Left renal cortex interstitium (tissue), 4 donors: ENCODE results near the gene B3GALNT1. TPM values are rescaled to one million over a fixed set of nuclear protein-coding genes. Genes with fewer than 3 reads are reported as not detected.
A peak's percentile ranks its signal among the peaks of the same experiment; 100 is the strongest.

ENCODE experiments used
- DNase-seq, 4 donors: peaks; one replicate each; pipeline ENCODE4 v3.0.0-alpha.2; 2013; ENCODE audit warnings: low read depth in 4 of 4, low spot score in 2 of 4, missing footprints in 1 of 4
- polyA plus RNA-seq, 4 donors: library from polyadenylated mRNA; unstranded; fragments of 120-200 nt; gene quantifications; one replicate each; pipeline ENCODE4 v1.2.1, GENCODE V29; 2013; ENCODE audit not compliant: insufficient read length in 4 of 4

The B3GALNT1 gene, protein sequence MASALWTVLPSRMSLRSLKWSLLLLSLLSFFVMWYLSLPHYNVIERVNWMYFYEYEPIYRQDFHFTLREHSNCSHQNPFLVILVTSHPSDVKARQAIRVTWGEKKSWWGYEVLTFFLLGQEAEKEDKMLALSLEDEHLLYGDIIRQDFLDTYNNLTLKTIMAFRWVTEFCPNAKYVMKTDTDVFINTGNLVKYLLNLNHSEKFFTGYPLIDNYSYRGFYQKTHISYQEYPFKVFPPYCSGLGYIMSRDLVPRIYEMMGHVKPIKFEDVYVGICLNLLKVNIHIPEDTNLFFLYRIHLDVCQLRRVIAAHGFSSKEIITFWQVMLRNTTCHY
- 10 to 100 TPM; 41.0 to 50.1 (median 44.9) TPM for polyA plus RNA-seq

DNA sequence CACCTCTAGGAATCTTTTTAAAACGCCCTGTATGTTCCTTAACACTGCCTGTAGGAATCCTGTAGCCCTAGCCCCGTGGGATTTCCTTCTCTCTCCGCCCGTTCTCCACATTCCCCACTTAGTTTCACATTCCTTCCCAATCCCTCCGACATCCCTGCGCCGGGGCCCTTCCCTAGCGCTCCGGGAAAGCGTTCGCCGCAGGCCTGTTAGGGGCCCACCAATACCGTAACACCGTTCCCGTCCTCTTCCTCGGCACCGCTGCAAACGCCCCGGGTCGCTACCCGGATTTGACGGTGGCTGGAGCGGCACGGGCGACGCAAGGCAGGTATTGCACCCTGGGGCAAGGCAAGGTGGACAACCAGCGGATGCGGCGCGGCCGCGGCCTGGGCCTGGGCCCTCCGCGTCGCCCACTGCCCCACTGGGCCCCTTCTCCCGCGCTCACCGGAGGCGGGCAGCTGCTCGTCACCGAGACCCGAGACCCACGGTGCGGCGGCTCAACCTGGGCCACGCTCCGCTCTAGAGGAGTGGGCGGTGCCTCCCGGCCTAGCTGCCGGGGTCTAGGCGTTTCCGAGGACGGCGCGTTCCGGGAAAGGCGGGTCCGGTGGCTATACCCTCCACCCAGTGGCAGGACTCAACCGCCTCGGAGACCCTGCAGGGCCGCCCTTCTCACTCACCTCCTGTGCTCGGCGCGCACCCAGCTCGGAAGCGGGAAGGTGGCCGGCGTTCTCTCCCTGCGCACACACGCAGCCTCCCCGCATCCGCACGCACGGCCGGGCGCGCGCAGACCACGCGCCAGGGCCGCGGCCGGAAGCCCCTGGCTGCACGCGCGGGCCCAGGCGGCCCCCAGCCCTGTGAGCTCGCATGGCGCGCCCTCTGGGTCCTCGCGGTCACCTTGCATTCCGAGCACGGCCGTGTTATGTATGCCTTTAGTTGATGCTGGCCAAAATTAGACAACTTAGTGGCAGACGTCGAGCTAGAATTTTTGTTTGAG, at the start of gene B3GALNT1:
TSS of gene B3GALNT1 (minus strand) at position 789 of the 991 bp plus-strand sequence. CDS start 18,595 bp downstream, outside the sequence.
- peak; percentile 46 to 68 (median 58) for DNase-seq

DNA sequence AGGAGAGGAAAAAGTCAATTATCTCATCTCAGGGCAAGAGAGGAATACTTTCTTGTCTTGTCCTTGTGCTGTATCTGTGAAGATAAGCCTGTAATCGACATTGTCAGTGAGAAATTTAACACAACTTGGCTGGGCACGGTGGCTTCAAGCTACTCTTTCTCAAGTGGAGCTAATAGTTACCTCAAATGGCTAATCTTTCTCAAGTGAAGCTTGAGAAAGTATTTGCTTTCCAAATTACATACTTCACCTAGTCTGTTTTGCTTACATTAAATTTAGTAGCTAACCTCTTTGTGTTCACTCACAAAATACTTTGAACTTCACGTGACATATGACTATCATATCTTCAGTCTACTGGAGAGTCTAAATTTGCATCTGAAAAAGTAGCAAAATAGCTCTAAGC, 48.3 kb upstream of the B3GALNT1 start:
- no peak for DNase-seq

DNA sequence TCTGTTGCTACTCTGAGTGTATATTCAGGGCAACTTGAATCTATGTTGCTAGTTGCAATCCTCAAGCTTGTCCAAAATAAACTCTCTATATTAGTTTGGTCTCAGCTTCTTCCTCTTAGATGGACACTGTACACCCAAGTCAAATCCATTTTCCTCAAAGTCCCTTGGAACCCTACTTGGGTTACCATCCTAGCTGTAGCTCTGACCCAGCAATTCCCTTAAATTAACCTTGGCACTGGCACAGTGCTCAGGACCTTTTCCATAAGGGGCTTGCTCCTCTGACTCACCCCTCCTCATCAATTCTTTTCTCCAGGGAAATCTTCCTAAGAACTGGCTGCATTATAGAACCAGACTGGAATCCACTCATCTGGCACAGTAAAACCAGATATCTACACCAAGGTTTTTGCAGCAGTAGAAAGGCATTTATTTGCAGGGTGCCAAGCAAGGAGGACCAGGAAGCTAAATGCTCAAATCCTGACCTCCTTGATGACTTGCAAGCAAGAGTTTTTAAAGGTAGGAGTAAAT, 44.9 kb upstream of the B3GALNT1 start:
- no peak for DNase-seq

DNA sequence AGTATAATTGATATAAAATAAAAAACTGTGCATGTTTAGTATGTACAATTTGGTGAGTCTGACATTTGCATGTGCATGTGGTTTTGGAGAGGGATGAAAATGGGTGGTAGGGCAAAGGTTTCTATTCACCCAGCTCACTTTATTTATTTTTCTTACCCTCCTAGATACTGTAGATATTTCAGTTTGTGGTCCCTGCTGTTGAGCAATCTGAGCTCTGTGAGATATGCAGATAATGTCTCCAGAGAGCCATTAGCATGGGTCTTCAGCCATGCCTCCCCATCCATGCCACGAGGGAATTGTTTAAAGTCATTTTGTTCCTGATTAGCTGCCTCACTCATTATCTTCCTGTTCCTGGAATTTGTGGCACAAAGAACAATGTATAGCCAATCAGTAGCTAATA, 44.4 kb upstream of the B3GALNT1 start:
- DNase-seq = no peak

DNA sequence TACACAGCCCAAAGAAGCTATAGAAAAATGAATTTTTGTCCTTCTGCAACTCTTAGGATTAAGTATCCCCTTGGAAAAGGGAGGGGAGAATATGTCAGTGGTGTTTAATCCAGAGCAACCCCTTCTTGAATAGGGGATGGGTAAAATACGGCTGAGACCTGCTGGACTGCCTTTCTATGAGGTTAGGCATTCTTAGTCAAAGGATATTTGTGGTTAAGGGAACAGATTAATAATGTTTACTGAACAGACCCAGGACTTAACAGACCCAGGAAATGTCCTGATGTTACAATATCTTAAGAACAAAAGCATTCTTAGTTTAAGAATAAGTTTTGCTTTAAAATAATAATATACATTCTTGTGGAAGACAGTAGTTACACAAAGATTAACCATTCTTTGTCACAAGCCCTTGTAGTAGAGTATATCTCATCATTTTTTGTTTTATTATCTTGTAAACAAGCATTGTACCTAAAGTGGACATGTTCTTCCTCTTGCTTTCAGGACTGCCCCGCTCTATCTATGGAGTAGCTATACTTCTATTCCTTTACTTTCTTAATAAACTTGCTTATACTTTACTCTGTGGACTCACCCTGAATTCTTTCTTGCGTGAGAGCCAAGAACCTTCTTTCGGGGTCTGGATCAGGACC, 43.8 kb upstream of the B3GALNT1 start:
- no peak for DNase-seq

DNA sequence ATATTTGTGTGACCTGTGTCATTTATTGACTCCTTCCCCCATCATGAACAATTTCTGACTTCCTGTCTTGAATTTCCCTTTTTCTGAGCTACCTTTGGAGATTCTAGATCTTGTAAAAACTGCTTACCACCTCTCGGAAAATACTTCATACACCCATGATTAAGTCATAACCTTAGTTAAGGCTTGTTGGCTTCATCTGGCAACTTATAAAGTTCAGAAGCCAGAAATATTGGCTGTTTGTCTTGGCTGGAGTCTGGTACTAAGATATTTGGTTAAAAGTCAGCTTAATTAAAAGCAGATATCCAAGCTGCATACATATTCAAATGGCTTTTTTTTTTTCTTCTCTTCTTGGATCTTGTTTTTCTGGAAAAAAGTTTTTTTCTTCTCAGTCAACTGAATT, 37.3 kb upstream of the B3GALNT1 start:
- DNase-seq = no peak

DNA sequence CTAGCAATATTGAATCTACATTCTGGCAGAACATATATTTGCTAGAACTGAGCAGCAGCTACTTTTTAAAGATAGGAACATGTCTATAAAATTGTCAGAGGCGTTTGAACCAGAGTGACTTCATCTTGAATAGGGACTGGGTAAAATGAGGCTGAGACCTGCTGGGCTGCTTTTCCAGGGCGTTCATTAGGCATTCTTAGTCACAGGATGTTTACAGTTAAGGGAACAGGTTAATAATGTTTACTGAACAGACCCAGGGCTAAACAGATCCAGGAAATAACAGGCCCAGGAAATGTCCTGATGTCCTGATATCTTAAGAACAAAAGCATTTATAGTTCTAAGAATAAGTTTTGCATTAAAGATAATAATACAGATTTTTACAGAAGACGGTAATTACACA, 34.5 kb upstream of the B3GALNT1 start:
- DNase-seq = no peak

DNA sequence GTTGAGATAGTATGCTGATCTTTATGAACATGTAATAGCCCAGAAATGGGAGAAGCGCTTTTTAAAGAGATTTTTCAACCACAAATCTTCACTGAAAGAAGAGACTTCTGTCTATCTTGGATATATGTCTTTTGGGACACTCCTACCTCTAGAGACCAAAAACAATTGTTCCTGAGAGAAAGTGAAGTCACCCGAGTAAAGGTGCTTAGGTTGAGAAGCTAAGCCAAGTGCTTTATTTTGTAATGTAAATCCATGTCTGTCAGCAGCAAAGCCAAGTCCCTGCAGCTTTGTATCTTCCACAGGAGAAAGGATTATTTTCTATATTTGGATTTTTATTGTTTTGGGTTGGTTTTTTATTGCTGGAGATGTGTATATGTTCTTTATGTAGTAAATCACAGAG, 32.1 kb upstream of the B3GALNT1 start:
- DNase-seq = no peak

DNA sequence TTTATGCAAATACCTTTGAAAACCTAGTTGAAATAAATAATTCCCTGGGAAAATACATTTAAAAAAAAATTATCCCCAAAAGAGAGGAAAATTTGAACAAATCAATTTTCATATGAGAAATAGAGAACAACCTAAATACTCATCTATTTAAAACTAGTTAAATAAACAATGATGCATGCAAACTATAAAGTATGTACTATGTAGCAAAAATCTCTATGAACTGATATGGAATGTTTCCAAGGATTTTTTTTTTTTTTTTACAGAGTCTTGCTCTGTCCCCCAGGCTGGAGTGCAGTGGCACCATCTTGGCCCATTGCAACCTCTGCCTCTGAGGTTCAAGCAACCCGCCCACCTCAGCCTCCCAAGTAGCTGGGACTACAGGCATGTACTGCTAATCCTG, 27.2 kb upstream of the B3GALNT1 start:
- DNase-seq = no peak

DNA sequence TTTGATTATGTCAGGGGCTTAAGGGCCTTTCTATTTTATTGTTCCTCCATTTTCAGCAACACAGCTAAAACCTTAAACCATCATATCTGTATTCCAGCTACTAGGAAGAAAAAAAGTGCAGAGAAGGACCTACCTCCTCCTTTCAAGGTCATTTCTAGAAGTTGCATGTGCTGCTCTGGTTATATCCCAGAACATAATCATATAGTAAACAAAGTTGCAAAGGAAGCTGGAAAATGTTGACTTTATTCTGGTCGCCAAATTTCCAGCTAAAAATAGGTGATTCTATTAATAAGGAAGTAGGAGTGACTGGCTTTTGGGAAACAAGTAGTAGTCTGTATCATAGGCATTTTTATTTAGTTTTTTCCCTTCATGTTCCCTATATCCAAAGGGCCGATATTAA, 21.3 kb upstream of the B3GALNT1 start:
- DNase-seq = no peak

DNA sequence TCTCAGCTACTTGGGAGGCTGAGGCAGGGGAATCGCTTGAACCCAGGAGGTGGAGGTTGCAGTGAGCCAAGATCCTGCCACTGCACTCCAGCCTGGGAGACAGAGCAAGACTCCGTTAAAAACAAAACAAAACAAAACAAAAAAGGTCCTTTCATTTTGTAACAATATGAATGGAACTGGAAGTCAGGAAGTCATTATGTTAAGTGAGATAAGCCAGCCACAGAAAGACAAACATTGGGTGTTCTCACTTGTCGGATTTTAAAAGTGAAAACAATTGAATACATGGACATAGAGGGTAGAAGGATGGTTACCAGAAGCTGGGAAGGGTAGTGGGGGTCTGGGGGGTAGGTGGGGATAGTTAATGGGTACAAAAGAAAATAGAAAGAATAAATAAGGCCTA, 12.5 kb upstream of the B3GALNT1 start:
- no peak for DNase-seq

DNA sequence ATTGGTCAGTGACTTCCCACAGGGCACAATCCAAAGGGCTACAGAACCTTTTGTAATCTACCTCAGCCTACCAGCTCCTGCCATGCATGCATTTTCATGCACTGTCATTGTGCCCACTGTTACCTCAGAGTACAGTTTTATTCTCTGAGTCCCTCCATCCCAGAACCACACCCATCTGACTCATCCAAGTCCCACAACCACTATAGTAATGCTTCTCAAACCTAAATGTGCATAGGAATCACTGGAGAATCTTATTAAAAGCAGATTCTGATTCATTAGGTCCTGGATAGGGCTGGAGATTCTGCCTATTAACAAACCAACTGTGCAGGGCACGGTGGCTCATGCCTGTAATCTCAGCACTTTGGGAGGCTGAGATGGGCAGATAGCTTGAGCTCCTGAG, 3.7 kb upstream of the B3GALNT1 start:
- no peak for DNase-seq

DNA sequence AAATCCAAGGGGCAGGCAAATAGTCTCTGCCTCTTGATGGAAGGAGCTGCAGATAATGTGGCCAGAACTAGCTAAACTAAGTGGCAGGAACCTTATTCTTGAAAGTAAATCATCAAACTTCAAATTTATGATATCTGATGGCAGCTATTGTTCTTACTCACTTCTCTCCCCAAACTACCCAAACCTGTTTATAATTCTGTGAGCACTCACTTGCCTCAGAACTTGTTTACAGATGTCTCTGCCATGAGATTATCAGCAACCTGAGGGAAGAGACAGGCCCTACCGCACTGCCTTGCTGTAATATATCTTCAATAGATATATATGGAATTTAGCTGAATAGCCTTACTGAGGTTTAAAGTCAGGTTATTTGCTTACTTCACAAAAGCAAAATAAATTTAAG, 2.2 kb upstream of the B3GALNT1 start:
- DNase-seq = no peak

DNA sequence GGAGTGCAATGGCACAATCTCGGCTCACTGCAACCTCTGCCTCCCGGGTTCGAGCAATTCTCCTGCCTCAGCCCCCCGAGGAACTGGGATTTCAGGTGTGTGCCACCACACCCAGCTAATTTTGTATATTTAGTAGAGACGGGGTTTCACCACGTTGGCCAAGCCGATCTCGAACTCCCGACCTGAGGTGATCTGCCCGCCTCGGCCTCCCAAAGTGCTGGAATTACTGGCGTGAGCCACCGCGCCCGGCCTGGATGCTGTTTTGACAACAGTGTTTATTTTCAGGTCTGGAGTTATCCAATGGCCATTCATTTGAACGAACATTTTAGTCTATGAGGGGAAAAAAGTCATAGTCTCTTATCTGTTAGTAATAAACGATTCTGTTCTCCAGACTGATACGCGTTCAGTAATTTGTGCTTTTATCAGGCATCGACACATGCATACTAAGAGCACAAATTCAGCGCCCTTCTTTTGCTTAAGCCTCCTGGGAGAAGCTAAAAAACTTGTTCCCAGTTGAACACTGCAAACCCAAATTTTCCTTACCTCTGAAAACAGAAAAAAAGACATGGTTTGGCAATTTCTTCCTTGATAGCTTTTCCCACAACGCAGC, 1.3 kb downstream of the B3GALNT1 start:
- no peak for DNase-seq

DNA sequence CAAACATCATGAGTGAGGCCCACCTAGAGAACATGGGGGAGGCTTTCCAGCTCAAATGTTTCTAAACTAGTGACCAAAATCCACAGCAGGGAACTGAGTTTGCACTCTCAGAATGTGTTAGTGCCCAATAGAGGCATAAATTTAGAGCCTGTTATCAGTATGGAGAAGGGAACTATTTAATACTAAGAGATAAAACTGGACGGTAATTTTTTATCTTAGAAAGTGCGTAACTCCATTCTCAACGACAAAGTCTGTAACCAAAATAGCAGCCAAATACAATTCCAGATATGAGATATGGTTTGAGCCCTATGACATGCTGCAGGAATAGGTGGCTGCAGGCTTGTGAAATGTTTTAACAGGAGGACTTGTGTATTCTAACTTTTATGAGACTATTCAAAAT, 3.5 kb downstream of the B3GALNT1 start:
- DNase-seq = no peak

DNA sequence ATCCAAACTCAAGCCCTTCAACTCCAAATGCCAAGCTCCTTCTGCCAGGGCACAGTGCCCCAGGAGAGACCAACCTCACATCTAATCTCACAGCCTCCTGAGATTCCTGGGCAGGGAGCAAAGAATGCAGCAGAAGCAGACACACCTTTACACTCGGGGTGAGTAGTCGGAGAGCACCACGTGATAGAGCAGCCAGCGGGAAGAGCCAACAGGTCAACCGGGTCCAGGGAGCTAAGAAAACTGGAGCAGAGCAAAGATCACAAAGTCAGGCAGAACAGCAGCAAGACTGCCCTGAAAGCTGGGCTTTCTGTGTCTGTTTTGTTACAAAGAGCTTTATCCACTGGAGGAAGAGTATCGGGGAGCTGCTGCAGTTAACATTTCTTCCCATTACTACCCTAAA, 4.2 kb downstream of the B3GALNT1 start:
- no peak for DNase-seq

DNA sequence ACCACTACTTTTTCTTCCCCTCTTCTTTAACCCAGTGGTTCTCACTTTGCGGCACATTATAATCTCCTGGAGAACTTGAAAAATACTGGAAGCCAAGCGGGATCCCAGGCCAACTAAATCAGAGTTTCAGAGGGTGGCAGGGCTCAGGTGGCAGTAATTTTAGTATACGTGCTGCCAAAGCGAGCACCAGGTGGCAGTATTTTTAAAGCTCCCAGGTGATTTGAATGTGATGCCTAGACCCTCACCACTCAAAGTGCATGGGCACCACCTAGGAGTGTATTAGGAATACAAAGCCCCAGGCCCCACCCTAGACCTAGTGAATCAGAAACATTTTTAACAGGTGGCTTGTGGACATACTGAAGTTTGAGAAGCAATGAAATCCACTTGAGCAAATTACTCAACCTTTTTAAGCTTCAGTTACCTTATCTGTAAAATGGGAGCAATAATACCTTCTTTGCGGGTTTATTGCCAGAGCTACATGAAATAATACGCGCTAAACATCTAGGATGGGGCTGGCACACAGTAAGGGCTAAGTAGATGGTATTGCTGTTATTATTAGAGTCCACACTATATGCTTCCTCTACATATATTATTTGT, 8.3 kb downstream of the B3GALNT1 start:
- DNase-seq = peak in 1 of 4 donors; percentile 9

DNA sequence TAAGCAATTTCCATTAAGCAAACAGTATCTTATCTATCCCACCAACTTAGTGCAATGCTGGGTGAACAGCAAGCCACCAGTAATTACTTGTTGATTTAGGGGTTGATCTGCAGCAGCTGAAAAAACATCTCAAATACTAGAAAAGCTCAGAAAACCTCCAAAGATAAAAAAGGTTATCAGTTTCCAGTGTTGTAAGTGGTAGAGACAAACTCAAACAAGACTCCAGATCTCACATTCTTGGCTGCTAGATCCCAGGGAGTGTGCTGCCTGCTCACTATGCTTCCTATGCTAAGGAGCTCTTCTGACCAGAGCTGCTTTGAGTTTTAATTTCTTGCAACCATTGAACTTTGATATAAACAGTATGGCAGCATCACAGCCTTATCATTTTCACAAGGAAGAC, 11.3 kb downstream of the B3GALNT1 start:
- DNase-seq = no peak

DNA sequence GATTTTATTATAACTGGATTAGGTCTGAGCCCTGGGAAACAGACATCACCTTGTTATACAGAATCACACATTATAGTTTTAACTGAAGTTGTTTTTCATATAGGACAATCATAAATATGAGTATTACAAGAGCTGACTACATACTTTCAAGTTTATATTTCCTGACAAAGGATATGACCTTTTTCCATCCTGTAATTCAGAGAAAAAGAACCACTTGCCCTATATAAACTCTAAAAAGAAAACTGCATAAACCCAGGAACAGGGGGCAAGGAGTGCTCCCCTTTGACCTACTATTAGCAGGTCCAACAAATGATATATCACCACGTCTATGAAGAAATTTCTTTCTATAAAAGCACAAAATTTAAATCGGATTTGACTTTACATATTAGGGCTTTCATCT, 20.9 kb downstream of the B3GALNT1 start:
- no peak for DNase-seq

DNA sequence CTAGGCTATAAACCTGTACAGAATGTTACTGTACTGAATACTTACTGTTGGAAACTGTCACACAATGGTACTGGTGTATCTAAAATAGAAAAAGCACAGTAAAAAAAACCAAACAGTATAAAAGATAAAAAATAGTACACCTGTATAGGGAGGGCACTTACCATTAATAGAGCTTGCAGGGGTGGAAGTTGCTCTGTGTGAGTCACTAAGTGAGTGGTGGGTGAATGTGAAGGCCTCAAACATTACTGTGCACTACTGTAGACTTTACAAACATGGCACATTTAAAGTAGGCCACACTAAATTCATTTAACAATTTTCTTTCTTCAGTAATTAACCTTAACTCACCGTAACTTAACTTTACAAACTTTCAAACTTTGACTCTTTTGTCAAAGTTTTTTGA, 22.0 kb downstream of the B3GALNT1 start:
- DNase-seq = no peak
